Stomach (tissue), 9 donors: Measurements from ENCODE around the gene CHCHD6. TPM values are rescaled to one million over a fixed set of nuclear protein-coding genes. Genes with fewer than 3 reads are reported as not detected.

ENCODE experiments used
- DNase-seq, 2 donors: peaks; one replicate each; pipeline versions ENCODE4 v3.0.0 to v3.0.0-alpha.2; 2013 to 2019
- H3K27ac ChIP-seq, 5 donors: fragments of 200-600 bp in 4 of 5; sonication (generic) in 4 of 5; one replicate each; pipeline ENCODE4 v1.5.1; 2013 to 2019; ENCODE audit warnings: mild to moderate bottlenecking in 1 of 5, moderate library complexity in 1 of 5
- H3K27me3 ChIP-seq, 3 donors: fragments of 200-600 bp; sonication (generic); one replicate each; pipeline ENCODE4 v1.5.1; 2017 to 2019; ENCODE audit warnings: mixed run types in 1 of 3
- H3K36me3 ChIP-seq, 4 donors: fragments of 200-600 bp; sonication (generic); 1 replicate in 3 of 4; 2 replicates in 1 of 4; pipeline ENCODE4 v1.5.1; 2016 to 2019
- H3K4me1 ChIP-seq, 4 donors: fragments of 200-600 bp; sonication (generic); one replicate each; pipeline ENCODE4 v1.5.1; 2016 to 2019
- H3K4me3 ChIP-seq, 4 donors: fragments of 200-600 bp; sonication (generic) in 3 of 4; one replicate each; pipeline ENCODE4 v1.5.1; 2016 to 2019; ENCODE audit warnings: mild to moderate bottlenecking in 1 of 4
- H3K9me3 ChIP-seq, 4 donors: fragments of 200-600 bp; sonication (generic); one replicate each; pipeline ENCODE4 v1.5.1; 2016 to 2019
- EP300 ChIP-seq: sonication (generic); formaldehyde crosslinking; IDR thresholded peaks from one replicate; pipeline ENCODE4 v1.6.1; 2017; ENCODE audit warnings: antibody characterized with exemption
- POLR2A ChIP-seq, 4 donors: fragments of 450-650 bp; IDR thresholded peaks; one replicate each; pipeline ENCODE4 v1.6.1; 2016; ENCODE audit warnings: antibody characterized with exemption in 4 of 4, control low read depth in 2 of 4, mild to moderate bottlenecking in 1 of 4, moderate library complexity in 1 of 4
- POLR2AphosphoS5 ChIP-seq, 3 donors: sonication (generic); formaldehyde crosslinking; IDR thresholded peaks; one replicate each; pipeline ENCODE4 v1.6.1; 2016; ENCODE audit warnings: antibody characterized with exemption in 3 of 3
- WGBS, 5 donors: extraction: QIAGEN DNeasy Blood & Tissue Kit in 3 of 5; methylation state at CpG; one replicate each; pipeline versions ENCODE4 v1.1.5 to v1.1.7; 2013 to 2018; 5-methylcytosine and 5-hydroxymethylcytosine counted together
- intact Hi-C: fragments of 100-400 bp; cut with DNase I; formaldehyde crosslinking; loops from one replicate; pipeline ENCODE4 v1.15.1; 2023; ENCODE audit warnings: low total_unique reads
- polyA plus RNA-seq, 3 donors: library from polyadenylated mRNA; stranded (reverse); fragments of 200-250 nt; gene quantifications; one replicate each; pipeline ENCODE4 v1.2.3, GENCODE V29; 2013
- total RNA-seq, 5 donors: library from RNA; depleted of rRNA; stranded (reverse); fragments of >200 nt; gene quantifications; one replicate each; pipeline versions ENCODE4 v1.1.0 to v1.2.3, GENCODE V29; 2014 to 2016
- TF ChIP-seq, protein P1 (sequence below), 7 experiments: fragments of 450-650 bp in 4 of 7; fragments of 200-600 bp in 3 of 7; sonication (generic) in 3 of 7; IDR thresholded peaks; one replicate each; pipeline ENCODE4 v1.5.1; 2016 to 2019; ENCODE audit warnings: antibody characterized with exemption in 7 of 7, control low read depth in 2 of 7, mild to moderate bottlenecking in 1 of 7
- donor health status: healthy with polysubstance abuse.
- donor health status: Bipolar disorder and iron deficiency.
- donor health status: healthy.

The CHCHD6 gene
- total and polyA plus RNA-seq, 8 donors: 4.0 to 40.8 (median 11.9) TPM; not detected in 1

GRCh38 chr3:126914226-126914625 lies 210.2 kb downstream of the CHCHD6 start:
- H3K4me1 ChIP-seq: peaks cover 0 to 20% (median 0%) of the 10 kb centered on the region in 4 donors
- no peak for DNase-seq
- intact Hi-C loops: no loop called here
- peaks cover 0 to 25% (median 15%) of the 10 kb centered on the region in 4 donors for H3K36me3 ChIP-seq
- H3K27ac ChIP-seq: no peak overlapping the region
- H3K9me3 ChIP-seq: no peaks in the 10 kb centered on the region
- WGBS, 5 donors: 77 to 91% (median 91%) methylated on average over 7 of the region's 7 CpGs
- no peak overlapping the region for H3K4me3 ChIP-seq
- H3K27me3 ChIP-seq: no peaks in the 10 kb centered on the region
- TF ChIP-seq POLR2AphosphoS5 (IDR thresholded peaks at IDR 0.05): no peak
- TF ChIP-seq POLR2A (IDR thresholded peaks at IDR 0.05): no peak
- TF ChIP-seq EP300: no peak

DNA sequence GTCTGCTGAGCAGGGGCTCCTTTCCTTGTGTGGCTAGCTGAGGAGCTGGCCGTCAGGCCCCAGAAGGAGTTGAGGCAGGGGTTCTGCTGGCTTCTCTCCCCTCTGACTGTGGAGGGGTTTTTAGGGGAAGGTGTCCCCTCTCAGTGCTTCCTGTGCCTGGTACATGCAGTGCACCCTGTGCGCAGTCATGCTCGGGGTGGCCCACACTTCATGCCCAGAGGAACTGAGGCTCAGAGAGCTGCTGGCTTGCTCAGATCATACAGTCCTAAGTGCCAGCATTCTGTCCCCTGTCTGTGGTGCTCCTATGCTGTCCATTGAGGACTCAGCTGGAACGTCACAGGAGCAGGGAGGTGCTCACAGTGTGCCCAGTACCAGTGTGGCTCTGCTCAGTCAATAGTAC lies 211.0 kb downstream of the CHCHD6 start:
- intact Hi-C loops: no loop called here
- no peaks in the 10 kb centered on the region for H3K27me3 ChIP-seq
- 87 to 100% (median 99%) methylated on average over 2 to 4 of the region's 4 CpGs for WGBS, 5 donors
- no peak for DNase-seq
- TF ChIP-seq POLR2AphosphoS5 (IDR thresholded peaks at IDR 0.05): no peak
- no peak for TF ChIP-seq EP300
- TF ChIP-seq POLR2A (IDR thresholded peaks at IDR 0.05): no peak
- TF ChIP-seq, protein P1, sequence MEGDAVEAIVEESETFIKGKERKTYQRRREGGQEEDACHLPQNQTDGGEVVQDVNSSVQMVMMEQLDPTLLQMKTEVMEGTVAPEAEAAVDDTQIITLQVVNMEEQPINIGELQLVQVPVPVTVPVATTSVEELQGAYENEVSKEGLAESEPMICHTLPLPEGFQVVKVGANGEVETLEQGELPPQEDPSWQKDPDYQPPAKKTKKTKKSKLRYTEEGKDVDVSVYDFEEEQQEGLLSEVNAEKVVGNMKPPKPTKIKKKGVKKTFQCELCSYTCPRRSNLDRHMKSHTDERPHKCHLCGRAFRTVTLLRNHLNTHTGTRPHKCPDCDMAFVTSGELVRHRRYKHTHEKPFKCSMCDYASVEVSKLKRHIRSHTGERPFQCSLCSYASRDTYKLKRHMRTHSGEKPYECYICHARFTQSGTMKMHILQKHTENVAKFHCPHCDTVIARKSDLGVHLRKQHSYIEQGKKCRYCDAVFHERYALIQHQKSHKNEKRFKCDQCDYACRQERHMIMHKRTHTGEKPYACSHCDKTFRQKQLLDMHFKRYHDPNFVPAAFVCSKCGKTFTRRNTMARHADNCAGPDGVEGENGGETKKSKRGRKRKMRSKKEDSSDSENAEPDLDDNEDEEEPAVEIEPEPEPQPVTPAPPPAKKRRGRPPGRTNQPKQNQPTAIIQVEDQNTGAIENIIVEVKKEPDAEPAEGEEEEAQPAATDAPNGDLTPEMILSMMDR (IDR thresholded peaks at IDR 0.05): no peak
- no peaks in the 10 kb centered on the region for H3K9me3 ChIP-seq
- no peak overlapping the region for H3K4me3 ChIP-seq
- peaks cover 0 to 20% (median 0%) of the 10 kb centered on the region in 4 donors for H3K4me1 ChIP-seq
- H3K27ac ChIP-seq: no peak overlapping the region
- H3K36me3 ChIP-seq: peaks cover 0 to 25% (median 15%) of the 10 kb centered on the region in 4 donors

GRCh38 chr3:126916546-126916945 lies 212.5 kb downstream of the CHCHD6 start:
- no peak for DNase-seq
- intact Hi-C loops: no loop called here
- H3K4me3 ChIP-seq: no peak overlapping the region
- no peaks in the 10 kb centered on the region for H3K27me3 ChIP-seq
- H3K9me3 ChIP-seq: no peaks in the 10 kb centered on the region
- 91 to 95% (median 93%) methylated on average over 2 to 4 of the region's 4 CpGs for WGBS, 5 donors
- TF ChIP-seq POLR2A (IDR thresholded peaks at IDR 0.05) (no peak), POLR2AphosphoS5 (IDR thresholded peaks at IDR 0.05) (no peak), EP300 (no peak)
- TF ChIP-seq, protein P1 (IDR thresholded peaks at IDR 0.05): no peak
- peaks cover 0 to 25% (median 15%) of the 10 kb centered on the region in 4 donors for H3K36me3 ChIP-seq
- peaks cover 0 to 21% (median 3%) of the 10 kb centered on the region in 4 donors for H3K4me1 ChIP-seq
- no peak overlapping the region for H3K27ac ChIP-seq

GRCh38 chr3:126917232-126917804 lies 213.3 kb downstream of the CHCHD6 start:
- intact Hi-C loops: no loop called here
- no peaks in the 10 kb centered on the region for H3K27me3 ChIP-seq
- no peak for DNase-seq
- no peaks in the 10 kb centered on the region for H3K9me3 ChIP-seq
- peaks cover 0 to 20% (median 4%) of the 10 kb centered on the region in 4 donors for H3K4me1 ChIP-seq
- TF ChIP-seq EP300 (no peak), POLR2A (IDR thresholded peaks at IDR 0.05) (no peak), POLR2AphosphoS5 (IDR thresholded peaks at IDR 0.05) (no peak)
- TF ChIP-seq, protein P1 (IDR thresholded peaks at IDR 0.05): no peak
- H3K36me3 ChIP-seq: peaks cover 0 to 25% (median 15%) of the 10 kb centered on the region in 4 donors
- H3K4me3 ChIP-seq: no peak overlapping the region
- H3K27ac ChIP-seq: no peak overlapping the region
- WGBS, 5 donors: 64 to 76% (median 69%) methylated on average over 6 of the region's 6 CpGs

DNA sequence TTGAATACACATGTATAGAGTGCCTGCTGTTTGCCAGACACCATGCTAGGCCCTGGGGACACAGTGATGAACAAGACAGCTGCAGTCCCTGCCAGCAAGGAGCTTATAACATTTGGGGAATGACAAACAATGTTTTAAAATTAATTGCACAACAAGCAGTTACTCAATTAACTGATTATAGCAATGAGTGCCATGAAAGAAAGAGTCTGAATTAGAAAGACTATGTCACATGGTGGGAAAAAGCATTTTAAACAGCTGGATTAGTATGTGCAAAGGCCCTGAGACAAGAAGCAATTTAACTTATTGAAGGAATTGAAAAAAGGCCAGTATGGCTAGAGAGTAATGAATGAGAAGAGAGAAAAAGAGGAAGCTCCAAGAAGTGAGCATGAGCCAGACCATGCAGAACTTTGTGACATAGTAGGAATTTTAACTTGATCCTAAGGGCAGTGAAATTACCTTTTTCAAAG lies 214.3 kb downstream of the CHCHD6 start:
- Histone ChIP-seq H3K27me3 (no peaks in the 10 kb centered on the region), H3K9me3 (no peaks in the 10 kb centered on the region), H3K4me3 (no peak overlapping the region), H3K27ac (no peak overlapping the region), H3K4me1 (peaks cover 0 to 16% (median 4%) of the 10 kb centered on the region in 4 donors), H3K36me3 (peaks cover 0 to 25% (median 15%) of the 10 kb centered on the region in 4 donors)
- no peak for DNase-seq
- intact Hi-C loops: no loop called here
- TF ChIP-seq, protein P1 (IDR thresholded peaks at IDR 0.05): no peak
- no peak for TF ChIP-seq POLR2AphosphoS5 (IDR thresholded peaks at IDR 0.05)
- TF ChIP-seq EP300: no peak
- no peak for TF ChIP-seq POLR2A (IDR thresholded peaks at IDR 0.05)
